Measurements from ENCODE around the gene CCNY.

- TF ChIP-seq POLR2A (IDR thresholded peaks at IDR 0.05; ENCODE audit: low read depth, low read length): no peak
- no peak for TF ChIP-seq POLR2AphosphoS5 (IDR thresholded peaks at IDR 0.05; ENCODE audit: low read depth, low read length)
- no peak for TF ChIP-seq TAF1 (IDR thresholded peaks at IDR 0.05; ENCODE audit: borderline replicate concordance, low read depth, low read length)
Measured at GRCh38 chr10:35307297-35307696, 29.0 kb upstream of the CCNY start.
